ENCODE results near the gene TRAPPC6A.

The TRAPPC6A gene

DNA sequence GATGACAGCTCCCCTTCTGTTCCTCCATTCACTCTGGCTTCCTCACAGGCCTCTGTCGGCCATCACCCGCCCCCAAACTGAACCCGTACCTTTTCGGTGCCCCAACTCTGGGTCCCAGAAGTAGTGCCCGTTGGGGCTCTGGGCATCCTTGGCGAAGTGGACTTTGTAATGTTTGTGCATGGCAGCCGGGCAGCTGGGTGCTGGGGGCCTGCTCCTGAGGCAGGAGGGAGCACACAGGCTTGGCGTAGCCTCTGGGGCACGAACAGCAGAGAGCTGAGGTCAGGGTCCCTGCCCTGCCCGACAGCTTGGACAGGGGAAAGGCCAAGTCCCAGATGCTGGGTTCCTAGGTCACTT lies 18.1 kb downstream of the TRAPPC6A start:
- TF ChIP-seq FOXM1 (IDR thresholded peaks at IDR 0.05; ENCODE audit: borderline replicate concordance, low read depth) (no peak), MAX (IDR thresholded peaks at IDR 0.05) (no peak), EP300 (IDR thresholded peaks at IDR 0.05; ENCODE audit: borderline replicate concordance) (no peak), ZBTB7A (IDR thresholded peaks at IDR 0.05; ENCODE audit: low read depth) (no peak), RAD21 (IDR thresholded peaks at IDR 0.05; ENCODE audit: low read depth) (no peak), CREB1 (IDR thresholded peaks at IDR 0.05; ENCODE audit: low read depth) (no peak), TEAD4 (IDR thresholded peaks at IDR 0.05) (no peak), CEBPB (IDR thresholded peaks at IDR 0.05) (no peak), NFIC (IDR thresholded peaks at IDR 0.05) (no peak), YY1 (IDR thresholded peaks at IDR 0.05; ENCODE audit: low read depth) (no peak), TAF1 (IDR thresholded peaks at IDR 0.05; ENCODE audit: low read depth) (no peak), EGR1 (IDR thresholded peaks at IDR 0.05) (no peak), TCF12 (IDR thresholded peaks at IDR 0.05; ENCODE audit: low read depth) (no peak)
- TF ChIP-seq, protein P1, sequence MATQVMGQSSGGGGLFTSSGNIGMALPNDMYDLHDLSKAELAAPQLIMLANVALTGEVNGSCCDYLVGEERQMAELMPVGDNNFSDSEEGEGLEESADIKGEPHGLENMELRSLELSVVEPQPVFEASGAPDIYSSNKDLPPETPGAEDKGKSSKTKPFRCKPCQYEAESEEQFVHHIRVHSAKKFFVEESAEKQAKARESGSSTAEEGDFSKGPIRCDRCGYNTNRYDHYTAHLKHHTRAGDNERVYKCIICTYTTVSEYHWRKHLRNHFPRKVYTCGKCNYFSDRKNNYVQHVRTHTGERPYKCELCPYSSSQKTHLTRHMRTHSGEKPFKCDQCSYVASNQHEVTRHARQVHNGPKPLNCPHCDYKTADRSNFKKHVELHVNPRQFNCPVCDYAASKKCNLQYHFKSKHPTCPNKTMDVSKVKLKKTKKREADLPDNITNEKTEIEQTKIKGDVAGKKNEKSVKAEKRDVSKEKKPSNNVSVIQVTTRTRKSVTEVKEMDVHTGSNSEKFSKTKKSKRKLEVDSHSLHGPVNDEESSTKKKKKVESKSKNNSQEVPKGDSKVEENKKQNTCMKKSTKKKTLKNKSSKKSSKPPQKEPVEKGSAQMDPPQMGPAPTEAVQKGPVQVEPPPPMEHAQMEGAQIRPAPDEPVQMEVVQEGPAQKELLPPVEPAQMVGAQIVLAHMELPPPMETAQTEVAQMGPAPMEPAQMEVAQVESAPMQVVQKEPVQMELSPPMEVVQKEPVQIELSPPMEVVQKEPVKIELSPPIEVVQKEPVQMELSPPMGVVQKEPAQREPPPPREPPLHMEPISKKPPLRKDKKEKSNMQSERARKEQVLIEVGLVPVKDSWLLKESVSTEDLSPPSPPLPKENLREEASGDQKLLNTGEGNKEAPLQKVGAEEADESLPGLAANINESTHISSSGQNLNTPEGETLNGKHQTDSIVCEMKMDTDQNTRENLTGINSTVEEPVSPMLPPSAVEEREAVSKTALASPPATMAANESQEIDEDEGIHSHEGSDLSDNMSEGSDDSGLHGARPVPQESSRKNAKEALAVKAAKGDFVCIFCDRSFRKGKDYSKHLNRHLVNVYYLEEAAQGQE (IDR thresholded peaks at IDR 0.05; ENCODE audit: low read depth) = no peak
- TF ChIP-seq, protein P2, sequence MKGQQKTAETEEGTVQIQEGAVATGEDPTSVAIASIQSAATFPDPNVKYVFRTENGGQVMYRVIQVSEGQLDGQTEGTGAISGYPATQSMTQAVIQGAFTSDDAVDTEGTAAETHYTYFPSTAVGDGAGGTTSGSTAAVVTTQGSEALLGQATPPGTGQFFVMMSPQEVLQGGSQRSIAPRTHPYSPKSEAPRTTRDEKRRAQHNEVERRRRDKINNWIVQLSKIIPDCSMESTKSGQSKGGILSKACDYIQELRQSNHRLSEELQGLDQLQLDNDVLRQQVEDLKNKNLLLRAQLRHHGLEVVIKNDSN (IDR thresholded peaks at IDR 0.05) = no peak

GRCh38 chr19:45159210-45159970 lies 18.6 kb downstream of the TRAPPC6A start:
- TF ChIP-seq, protein P2 (IDR thresholded peaks at IDR 0.05) = no peak
- TF ChIP-seq MAX (IDR thresholded peaks at IDR 0.05) (no peak), EGR1 (IDR thresholded peaks at IDR 0.05) (no peak), RAD21 (IDR thresholded peaks at IDR 0.05; ENCODE audit: low read depth) (no peak), EP300 (IDR thresholded peaks at IDR 0.05; ENCODE audit: borderline replicate concordance) (no peak), CEBPB (IDR thresholded peaks at IDR 0.05) (no peak), TAF1 (IDR thresholded peaks at IDR 0.05; ENCODE audit: low read depth) (no peak), TCF12 (IDR thresholded peaks at IDR 0.05; ENCODE audit: low read depth) (no peak), YY1 (IDR thresholded peaks at IDR 0.05; ENCODE audit: low read depth) (no peak), NFIC (IDR thresholded peaks at IDR 0.05) (no peak), ZBTB7A (IDR thresholded peaks at IDR 0.05; ENCODE audit: low read depth) (no peak), TEAD4 (IDR thresholded peaks at IDR 0.05) (no peak), FOXM1 (IDR thresholded peaks at IDR 0.05; ENCODE audit: borderline replicate concordance, low read depth) (no peak), CREB1 (IDR thresholded peaks at IDR 0.05; ENCODE audit: low read depth) (no peak)
- TF ChIP-seq, protein P1 (IDR thresholded peaks at IDR 0.05; ENCODE audit: low read depth) = no peak

DNA sequence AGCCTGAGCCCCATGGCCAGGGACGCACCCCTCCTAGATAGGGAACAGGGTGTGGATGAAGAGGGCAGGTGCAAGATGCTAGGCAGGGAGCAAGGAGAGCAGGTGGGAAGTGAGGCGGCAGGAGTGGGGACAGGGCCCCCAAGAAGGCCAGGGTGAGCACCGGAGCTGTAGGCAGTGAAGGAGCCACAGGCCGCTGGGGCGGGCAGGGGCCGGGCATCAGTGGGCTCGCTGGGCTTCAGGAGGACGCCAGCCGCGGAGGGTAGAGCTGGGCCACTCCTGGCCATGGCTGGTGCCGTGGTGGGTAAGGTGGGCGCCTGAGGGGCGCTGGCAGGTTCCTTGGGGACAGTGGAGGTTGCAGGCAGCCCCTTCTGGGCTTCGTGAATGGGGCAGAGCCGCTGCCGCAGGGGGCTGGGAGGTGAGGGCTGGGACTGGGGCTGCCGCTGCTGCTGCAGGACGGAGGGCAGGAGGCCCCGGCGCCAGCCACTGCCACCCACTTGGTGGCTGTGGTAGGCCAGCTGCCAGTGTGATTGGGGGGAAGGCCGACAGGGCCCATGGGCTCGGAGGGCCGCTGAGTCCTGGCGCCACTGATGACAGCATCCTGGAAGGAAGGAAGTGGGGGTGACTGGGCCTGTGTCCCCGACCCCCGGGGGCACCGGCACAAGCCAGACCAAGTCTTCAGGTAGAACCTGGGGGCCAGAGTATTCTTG lies 19.4 kb downstream of the TRAPPC6A start:
- TF ChIP-seq FOXM1 (IDR thresholded peaks at IDR 0.05; ENCODE audit: borderline replicate concordance, low read depth) = no peak
- no peak for TF ChIP-seq TAF1 (IDR thresholded peaks at IDR 0.05; ENCODE audit: low read depth)
- TF ChIP-seq, protein P2 (IDR thresholded peaks at IDR 0.05) = no peak
- TF ChIP-seq ZBTB7A (IDR thresholded peaks at IDR 0.05; ENCODE audit: low read depth) = no peak
- TF ChIP-seq YY1 (IDR thresholded peaks at IDR 0.05; ENCODE audit: low read depth) = no peak
- no peak for TF ChIP-seq NFIC (IDR thresholded peaks at IDR 0.05)
- no peak for TF ChIP-seq RAD21 (IDR thresholded peaks at IDR 0.05; ENCODE audit: low read depth)

DNA sequence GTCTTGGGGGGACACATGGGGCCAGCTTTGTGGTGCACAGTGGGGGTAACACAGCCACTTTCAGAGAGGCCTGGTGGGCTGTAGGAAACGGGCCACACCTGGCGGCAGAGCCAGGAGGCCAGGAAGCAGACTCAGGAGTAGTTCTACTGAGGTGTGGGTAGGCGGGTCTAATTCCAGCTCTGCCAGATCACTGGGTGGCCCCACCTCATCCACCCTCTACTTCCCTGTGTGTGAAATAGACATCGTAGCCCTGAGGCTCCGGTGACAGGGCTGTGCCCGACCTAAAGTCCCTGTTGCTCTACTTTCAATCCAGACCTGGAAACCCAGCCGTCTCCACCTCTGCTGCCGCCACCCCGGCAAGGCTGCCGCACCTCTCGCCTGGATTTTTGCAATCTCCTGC lies 21.3 kb downstream of the TRAPPC6A start:
- TF ChIP-seq, protein P2 (IDR thresholded peaks at IDR 0.05) = no peak
- no peak for TF ChIP-seq EGR1 (IDR thresholded peaks at IDR 0.05)
- TF ChIP-seq TEAD4 (IDR thresholded peaks at IDR 0.05) = no peak
- no peak for TF ChIP-seq RAD21 (IDR thresholded peaks at IDR 0.05; ENCODE audit: low read depth)
- no peak for TF ChIP-seq YY1 (IDR thresholded peaks at IDR 0.05; ENCODE audit: low read depth)
- TF ChIP-seq, protein P1 (IDR thresholded peaks at IDR 0.05; ENCODE audit: low read depth) = no peak
- TF ChIP-seq EP300 (IDR thresholded peaks at IDR 0.05; ENCODE audit: borderline replicate concordance) = no peak
- TF ChIP-seq CREB1 (IDR thresholded peaks at IDR 0.05; ENCODE audit: low read depth) = no peak
- TF ChIP-seq FOXM1 (IDR thresholded peaks at IDR 0.05; ENCODE audit: borderline replicate concordance, low read depth) = no peak
- TF ChIP-seq TCF12 (IDR thresholded peaks at IDR 0.05; ENCODE audit: low read depth) = no peak
- TF ChIP-seq CEBPB (IDR thresholded peaks at IDR 0.05) = no peak
- no peak for TF ChIP-seq ZBTB7A (IDR thresholded peaks at IDR 0.05; ENCODE audit: low read depth)
